Endothelial cell of umbilical vein (primary cell): Measurements from ENCODE around the gene HMCN1. TPM values are rescaled to one million over a fixed set of nuclear protein-coding genes. Genes with fewer than 3 reads are reported as not detected.

Source experiments
- BruUV-seq: library from RNA; stranded (reverse); fragments of 400-500 nt; replicated peaks from 2 replicates; lab custom pipeline; 2021; lab: Mats Ljungman, UMichigan
- CTCF ChIA-PET: fragments of 300-600, 350-600 bp; sonication (Branson Sonifier 250); formaldehyde crosslinking; loops from one replicate; lab custom pipeline; 2021; ENCODE audit warnings: antibody characterized with exemption, inconsistent platforms; lab: Charles Lee
- POLR2A ChIA-PET: fragments of 300-600, 350-600 bp; sonication (Branson Sonifier 250); formaldehyde crosslinking; loops from one replicate; lab custom pipeline; 2021; ENCODE audit warnings: antibody characterized with exemption, inconsistent platforms; lab: Charles Lee
- DNase-seq: peaks from one replicate; pipeline ENCODE4 v3.0.0-alpha.2; 2011; ENCODE audit warnings: low read depth, low spot score
- FAIRE-seq: peaks from 2 replicates; lab custom pipeline; 2011; peaks lifted over from hg19 to GRCh38; lab: Jason Lieb, UNC
- H2AFZ ChIP-seq: 2 replicates; pipeline ENCODE4 v1.6.0; 2012; ENCODE audit warnings: low read depth, low read length, control low read depth, inconsistent platforms
- H3K27ac ChIP-seq: 2 replicates; pipeline ENCODE4 v1.5.1; 2011; ENCODE audit warnings: low read depth, mild to moderate bottlenecking, control low read depth, low read length, moderate library complexity; ENCODE audit not compliant: insufficient read depth
- H3K27me3 ChIP-seq, 2 experiments: 2 replicates each; pipeline versions ENCODE4 v1.6.0 to v1.6.1; 2011; ENCODE audit warnings: low read length in 2 of 2, mixed read lengths in 1 of 2; ENCODE audit not compliant: control insufficient read depth in 2 of 2, insufficient read depth in 2 of 2
- H3K36me3 ChIP-seq, 2 experiments: 2 replicates in 1 of 2; 3 replicates in 1 of 2; pipeline ENCODE4 v1.5.1; 2011; ENCODE audit warnings: low read length in 2 of 2, mild to moderate bottlenecking in 1 of 2, moderate library complexity in 1 of 2; ENCODE audit not compliant: control insufficient read depth in 2 of 2, insufficient read depth in 2 of 2; ENCODE audit errors: extremely low read depth in 1 of 2
- H3K4me1 ChIP-seq: 3 replicates; pipeline ENCODE4 v1.5.1; 2011; ENCODE audit warnings: mild to moderate bottlenecking, low read length; ENCODE audit not compliant: control insufficient read depth, insufficient read depth; ENCODE audit errors: extremely low read depth
- H3K4me2 ChIP-seq: 2 replicates; pipeline ENCODE4 v1.6.1; 2011; ENCODE audit warnings: low read length, control low read depth, mixed read lengths; ENCODE audit not compliant: insufficient read depth
- H3K4me3 ChIP-seq, 3 experiments: fragments of 200-600 bp in 1 of 3; sonication (generic), shearing (Covaris generic) in 1 of 3; replicated peaks in 1 of 3; 2 replicates each; pipeline ENCODE4 v1.5.1; 2011 to 2016; ENCODE audit warnings: control low read depth in 3 of 3, low read length in 3 of 3, mild to moderate bottlenecking in 2 of 3, inconsistent platforms in 1 of 3, low read depth in 1 of 3, moderate library complexity in 1 of 3; ENCODE audit not compliant: insufficient read depth in 1 of 3
- H3K79me2 ChIP-seq: 2 replicates; pipeline ENCODE4 v1.6.0; 2012; ENCODE audit warnings: low read length, inconsistent platforms; ENCODE audit not compliant: control insufficient read depth, insufficient read depth
- H3K9ac ChIP-seq: replicated peaks from 2 replicates; pipeline ENCODE3; 2011; ENCODE audit warnings: low read length, control low read depth; ENCODE audit not compliant: insufficient read depth; ENCODE audit errors: extremely low read depth
- H3K9me1 ChIP-seq: replicated peaks from 3 replicates; pipeline ENCODE4 v1.6.0; 2011; ENCODE audit warnings: mild to moderate bottlenecking, low read length; ENCODE audit not compliant: control insufficient read depth, insufficient read depth; ENCODE audit errors: extremely low read depth
- H3K9me3 ChIP-seq: replicated peaks from 2 replicates; pipeline ENCODE4 v1.5.1; 2012; ENCODE audit warnings: low read length, inconsistent platforms; ENCODE audit not compliant: control insufficient read depth, insufficient read depth
- H4K20me1 ChIP-seq: replicated peaks from 2 replicates; pipeline ENCODE3; 2011; ENCODE audit warnings: mild to moderate bottlenecking, low read length; ENCODE audit not compliant: control insufficient read depth, insufficient read depth; ENCODE audit errors: extremely low read depth
- EZH2 ChIP-seq: IDR thresholded peaks from 2 replicates; pipeline ENCODE4 v1.6.1; 2012; ENCODE audit warnings: borderline replicate concordance, low read depth, mild to moderate bottlenecking, moderate library complexity, low read length, inconsistent platforms; ENCODE audit not compliant: severe bottlenecking
- FOS ChIP-seq: IDR thresholded peaks from 2 replicates; pipeline ENCODE4 v1.6.1; 2011; ENCODE audit warnings: mild to moderate bottlenecking, low read length, moderate library complexity, borderline replicate concordance; ENCODE audit not compliant: insufficient read depth
- GATA2 ChIP-seq: IDR thresholded peaks from 2 replicates; pipeline ENCODE4 v1.7.0; 2011; ENCODE audit warnings: low read depth, mild to moderate bottlenecking, moderate library complexity, mixed read lengths, low read length; ENCODE audit not compliant: insufficient read length, insufficient read depth
- JUN ChIP-seq: IDR thresholded peaks from 2 replicates; pipeline ENCODE4 v1.6.1; 2011; ENCODE audit warnings: borderline replicate concordance, low read depth; ENCODE audit not compliant: insufficient read length, insufficient read depth
- MYC ChIP-seq: IDR thresholded peaks from one replicate; pipeline ENCODE4 v1.6.1; 2011; ENCODE audit warnings: mild to moderate bottlenecking, low read depth, low read length
- POLR2A ChIP-seq: IDR thresholded peaks from 2 replicates; pipeline ENCODE4 v1.6.1; 2012; ENCODE audit warnings: low read depth, mild to moderate bottlenecking, control low read depth, low read length
- POLR2AphosphoS5 ChIP-seq: IDR thresholded peaks from 2 replicates; pipeline ENCODE4 v1.6.1; 2012; ENCODE audit warnings: low read depth, mild to moderate bottlenecking, control low read depth, low read length, moderate library complexity; ENCODE audit not compliant: insufficient read depth
- dilution Hi-C: fragments of 300-500 bp; cut with MboI; formaldehyde crosslinking; loops from one replicate; pipeline ENCODE4 v1.15.0; 2019; ENCODE audit warnings: low sequenced_read_pairs; ENCODE audit not compliant: extremely low pct_ligation_motif_present
- intact Hi-C: fragments of 100-400 bp; cut with micrococcal nuclease; formaldehyde crosslinking; loops from one replicate; pipeline ENCODE4 v1.10.0; 2022
- polyA plus RNA-seq, 4 experiments: library from polyadenylated mRNA; depleted of rRNA in 3 of 4; stranded (reverse) in 3 of 4; unstranded in 1 of 4; fragments of >200 nt; gene quantifications; 2 replicates each; pipeline versions ENCODE4 v1.2.1 to v1.2.3, GENCODE V29; 2011 to 2012; ENCODE audit warnings: missing spikeins in 1 of 4
- total RNA-seq: library from RNA; stranded (reverse); gene quantifications from 2 replicates; pipeline ENCODE4 v1.2.3, GENCODE V29; 2021
- TF ChIP-seq, protein P1 (sequence below), 2 donors: IDR thresholded peaks; 1 replicate in 1 of 2; 2 replicates in 1 of 2; pipeline ENCODE4 v1.5.1; 2011; ENCODE audit warnings: low read length in 2 of 2, mild to moderate bottlenecking in 2 of 2, moderate library complexity in 2 of 2, control low read depth in 1 of 2, inconsistent platforms in 1 of 2, low read depth in 1 of 2; ENCODE audit not compliant: insufficient read depth in 1 of 2; ENCODE audit errors: extremely low read depth in 1 of 2
- TF ChIP-seq, protein P2 (sequence below): IDR thresholded peaks from 2 replicates; pipeline ENCODE4 v1.6.1; 2011; ENCODE audit not compliant: insufficient read depth, insufficient read length

HMCN1 gene
- total and polyA plus RNA-seq, 2 donors (not counting 3 experiments of a cell fraction or from before 2014, with no cell fraction given) = 10.3 to 16.0 TPM

DNA sequence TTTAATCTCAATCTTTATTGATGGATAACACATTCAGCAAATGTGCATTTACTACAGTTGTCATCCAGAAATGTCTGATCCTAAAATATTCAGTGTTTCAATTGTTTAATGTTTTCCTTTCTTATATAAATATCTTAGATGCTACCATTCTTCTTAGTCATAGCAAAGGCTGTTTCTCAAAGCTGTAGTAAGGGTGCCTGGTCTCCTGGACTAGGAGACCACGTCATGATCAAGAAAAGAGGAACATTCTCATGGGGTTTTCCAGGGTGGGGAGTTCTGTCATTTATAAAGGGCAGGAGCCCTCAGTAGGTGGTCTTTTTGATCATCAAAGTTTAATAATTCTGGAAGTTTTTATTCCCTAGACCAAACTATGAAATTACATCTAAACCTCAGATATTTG is 292.8 kb downstream of the HMCN1 start:
- Histone ChIP-seq H2AFZ (no peak overlapping the region), H4K20me1 (no peaks in the 10 kb centered on the region), H3K36me3 (no peaks in the 10 kb centered on the region), H3K9ac (no peak overlapping the region), H3K4me3 (no peak overlapping the region), H3K27me3 (no peaks in the 10 kb centered on the region), H3K9me1 (no peaks in the 10 kb centered on the region), H3K4me1 (no peaks in the 10 kb centered on the region), H3K4me2 (no peak overlapping the region), H3K79me2 (no peaks in the 10 kb centered on the region), H3K9me3 (no peaks in the 10 kb centered on the region), H3K27ac (no peak overlapping the region)
- DNase-seq = no peak
- intact Hi-C loops (no loop called here), dilution Hi-C loops (no loop called here)
- ChIA-PET POLR2A (no interaction called here), CTCF (no interaction called here)
- no TSS peak for BruUV-seq
- TF ChIP-seq, protein P1, sequence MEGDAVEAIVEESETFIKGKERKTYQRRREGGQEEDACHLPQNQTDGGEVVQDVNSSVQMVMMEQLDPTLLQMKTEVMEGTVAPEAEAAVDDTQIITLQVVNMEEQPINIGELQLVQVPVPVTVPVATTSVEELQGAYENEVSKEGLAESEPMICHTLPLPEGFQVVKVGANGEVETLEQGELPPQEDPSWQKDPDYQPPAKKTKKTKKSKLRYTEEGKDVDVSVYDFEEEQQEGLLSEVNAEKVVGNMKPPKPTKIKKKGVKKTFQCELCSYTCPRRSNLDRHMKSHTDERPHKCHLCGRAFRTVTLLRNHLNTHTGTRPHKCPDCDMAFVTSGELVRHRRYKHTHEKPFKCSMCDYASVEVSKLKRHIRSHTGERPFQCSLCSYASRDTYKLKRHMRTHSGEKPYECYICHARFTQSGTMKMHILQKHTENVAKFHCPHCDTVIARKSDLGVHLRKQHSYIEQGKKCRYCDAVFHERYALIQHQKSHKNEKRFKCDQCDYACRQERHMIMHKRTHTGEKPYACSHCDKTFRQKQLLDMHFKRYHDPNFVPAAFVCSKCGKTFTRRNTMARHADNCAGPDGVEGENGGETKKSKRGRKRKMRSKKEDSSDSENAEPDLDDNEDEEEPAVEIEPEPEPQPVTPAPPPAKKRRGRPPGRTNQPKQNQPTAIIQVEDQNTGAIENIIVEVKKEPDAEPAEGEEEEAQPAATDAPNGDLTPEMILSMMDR (IDR thresholded peaks at IDR 0.05; ENCODE audit: extremely low read depth in 1 of 2, insufficient read depth in 1 of 2, low read depth in 1 of 2, low read length in 2 of 2) = no peak
- FAIRE-seq = no peak

DNA sequence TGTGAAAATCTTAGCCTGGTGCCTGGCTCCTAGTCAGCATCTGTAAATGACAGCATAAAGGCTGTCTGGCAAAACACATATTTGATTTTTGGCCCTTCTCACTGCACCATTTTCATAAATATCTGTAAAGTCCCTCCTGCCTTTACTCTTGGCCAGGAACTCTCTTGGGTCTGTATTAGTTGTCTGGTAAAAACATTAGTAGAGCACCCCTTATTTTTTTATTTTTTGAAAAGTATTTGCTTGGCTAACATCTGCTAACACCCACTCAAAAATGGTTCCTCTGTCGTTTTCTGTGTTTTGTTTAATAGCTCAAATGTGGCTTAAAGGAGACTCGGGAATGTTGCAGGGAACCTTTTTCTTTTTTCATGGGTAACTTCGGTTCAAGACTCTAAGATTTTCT is 293.4 kb downstream of the HMCN1 start:
- intact Hi-C loops = no loop called here
- no peak overlapping the region for H3K4me2 ChIP-seq
- FAIRE-seq (no peak), DNase-seq (no peak)
- H3K4me1 ChIP-seq = no peaks in the 10 kb centered on the region
- no peak overlapping the region for H3K9ac ChIP-seq
- H2AFZ ChIP-seq = no peak overlapping the region
- BruUV-seq = no TSS peak
- TF ChIP-seq FOS (no peak), POLR2A (no peak), JUN (no peak), MYC (no peak), GATA2 (no peak), POLR2AphosphoS5 (no peak), EZH2 (no peak)
- TF ChIP-seq, protein P1 (IDR thresholded peaks at IDR 0.05; ENCODE audit: extremely low read depth in 1 of 2, insufficient read depth in 1 of 2, low read depth in 1 of 2, low read length in 2 of 2) = no peak
- TF ChIP-seq, protein P2, sequence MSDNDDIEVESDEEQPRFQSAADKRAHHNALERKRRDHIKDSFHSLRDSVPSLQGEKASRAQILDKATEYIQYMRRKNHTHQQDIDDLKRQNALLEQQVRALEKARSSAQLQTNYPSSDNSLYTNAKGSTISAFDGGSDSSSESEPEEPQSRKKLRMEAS = no peak
- H3K36me3 ChIP-seq = no peaks in the 10 kb centered on the region
- H3K27ac ChIP-seq = no peak overlapping the region
- H3K4me3 ChIP-seq = no peak overlapping the region
- ChIA-PET CTCF (no interaction called here), POLR2A (no interaction called here)
- no peaks in the 10 kb centered on the region for H3K79me2 ChIP-seq
- dilution Hi-C loops = no loop called here
- no peaks in the 10 kb centered on the region for H3K9me1 ChIP-seq
- H3K9me3 ChIP-seq = no peaks in the 10 kb centered on the region
- no peaks in the 10 kb centered on the region for H3K27me3 ChIP-seq
- no peaks in the 10 kb centered on the region for H4K20me1 ChIP-seq
